ENCODE results near the gene CAMK1D. TPM values are rescaled to one million over a fixed set of nuclear protein-coding genes. Genes with fewer than 3 reads are reported as not detected.

CAMK1D gene
- total RNA-seq, 1 experiment from 2014 or later = 0.52 TPM

- no peak for DNase-seq (ENCODE audit: low read depth)
These were observed 492.1 kb downstream of the CAMK1D start for GRCh38 chr10:12841426-12841825.

DNA sequence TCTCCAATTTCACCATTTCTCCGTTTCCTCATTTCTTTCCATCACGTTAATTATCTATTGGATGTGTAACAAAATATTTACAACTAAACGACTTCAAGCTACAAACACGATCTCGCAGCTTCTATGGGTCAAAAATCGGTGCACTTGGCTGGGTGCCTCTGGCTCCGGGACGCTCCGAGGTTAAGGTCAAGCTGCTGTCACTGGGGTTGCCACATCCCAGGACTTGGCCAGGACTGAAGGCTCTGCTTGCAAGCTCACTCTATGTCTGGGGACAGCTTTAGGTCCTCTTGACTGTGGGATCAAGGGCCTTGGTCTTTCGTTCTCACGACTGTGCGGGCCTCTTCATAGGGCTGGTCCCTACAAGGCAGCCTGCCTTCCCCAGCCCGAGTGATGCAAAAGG, 492.5 kb downstream of the CAMK1D start:
- DNase-seq (ENCODE audit: low read depth) = no peak

GRCh38 chr10:12842310-12842709, 493.0 kb downstream of the CAMK1D start:
- no peak for DNase-seq (ENCODE audit: low read depth)

DNA sequence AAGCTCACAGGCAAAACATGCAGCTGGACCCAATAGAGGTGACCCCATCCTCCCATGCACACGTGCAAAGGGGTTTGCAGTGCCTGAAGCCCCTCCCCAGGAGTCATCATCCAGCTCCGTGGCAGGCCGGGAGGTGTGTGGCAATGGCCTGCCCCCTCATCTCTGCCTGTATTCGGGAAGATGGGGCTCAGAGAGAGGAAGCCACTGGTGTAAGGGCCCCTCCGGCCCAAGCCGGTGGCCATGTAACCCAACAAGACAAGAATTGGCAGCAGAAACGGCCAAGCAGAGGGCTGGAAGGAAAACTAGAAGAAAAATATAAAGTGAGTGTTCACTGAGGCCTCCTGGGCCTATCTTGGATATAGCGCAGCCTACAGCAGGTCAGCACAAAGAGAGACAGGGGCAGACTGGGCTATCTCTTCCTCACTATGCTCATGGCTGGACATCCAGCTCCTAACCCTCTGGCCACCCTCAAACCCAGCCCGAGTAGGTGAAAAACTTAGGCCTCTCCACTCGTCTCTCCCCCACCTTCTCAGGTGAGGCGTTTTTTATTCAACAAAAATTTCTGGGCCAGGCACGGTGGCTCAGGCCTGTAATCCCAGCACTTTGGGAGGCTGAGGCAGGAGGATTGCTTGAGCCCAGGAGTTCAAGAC, 494.1 kb downstream of the CAMK1D start:
- no peak for DNase-seq (ENCODE audit: low read depth)

DNA sequence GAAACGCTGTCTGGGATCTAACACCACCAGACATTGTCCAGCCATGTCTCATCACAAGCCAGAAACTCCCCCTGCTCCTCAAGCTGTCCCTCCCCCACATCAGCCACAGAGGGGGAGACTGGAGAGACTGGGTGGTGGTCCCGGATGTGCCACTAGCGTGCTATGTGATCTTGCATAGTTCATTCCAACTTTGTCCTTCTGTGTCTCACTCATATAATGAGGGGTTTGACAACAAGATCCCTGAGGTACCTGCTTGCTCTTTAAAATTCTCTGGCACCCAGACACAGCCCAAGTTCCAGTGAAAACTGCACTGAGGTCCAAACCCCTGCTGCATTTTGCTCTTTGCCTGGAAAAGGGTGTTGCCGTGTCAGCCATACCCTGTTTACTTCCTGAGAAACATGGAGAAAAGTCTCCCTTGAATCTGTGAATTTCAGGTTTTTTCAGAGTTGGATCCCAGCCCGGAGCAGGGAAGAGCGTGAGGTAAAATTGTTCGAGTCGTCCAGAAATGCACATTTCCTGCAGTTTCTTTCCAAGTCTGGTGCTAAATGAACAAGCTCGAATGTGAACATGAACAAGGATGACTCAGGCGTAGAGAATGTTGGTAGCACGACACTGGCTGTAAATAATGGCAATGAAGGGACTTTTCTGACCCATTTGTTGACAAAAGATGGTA, 495.6 kb downstream of the CAMK1D start:
- peak; percentile 54 for DNase-seq (ENCODE audit: low read depth)

- no peak for DNase-seq (ENCODE audit: low read depth)
These were observed 497.4 kb downstream of the CAMK1D start for GRCh38 chr10:12846718-12847117.

DNA sequence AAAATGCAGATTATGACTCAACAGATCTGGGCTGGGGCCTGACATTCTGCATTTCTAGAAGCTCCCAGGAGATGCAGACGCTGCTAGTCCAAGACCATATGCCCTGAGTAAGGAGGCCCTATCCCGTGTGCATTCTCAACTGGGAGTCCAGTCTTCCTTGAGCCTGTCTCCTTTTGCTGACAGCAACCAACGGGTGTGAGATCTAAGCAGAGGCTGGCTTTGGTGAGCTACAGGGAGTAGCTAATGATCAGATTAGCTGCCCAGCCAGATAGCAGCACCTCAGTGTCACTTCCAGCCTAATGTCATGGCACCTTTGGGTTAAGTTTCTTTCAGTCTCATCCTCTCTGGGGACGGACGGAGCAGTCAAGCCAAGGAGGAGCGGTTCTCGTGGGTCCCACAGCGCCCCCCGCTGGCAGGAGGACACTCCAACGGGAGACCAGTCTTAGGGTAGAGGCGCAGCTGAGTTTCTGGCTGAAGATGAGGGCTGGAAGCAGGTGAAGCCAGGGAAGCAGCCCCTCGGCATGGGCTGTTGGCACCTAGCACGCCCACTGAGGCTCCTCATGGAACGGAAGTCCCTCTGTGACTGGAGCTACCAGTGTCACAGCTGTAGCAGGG, 498.1 kb downstream of the CAMK1D start:
- DNase-seq (ENCODE audit: low read depth) = no peak

DNA sequence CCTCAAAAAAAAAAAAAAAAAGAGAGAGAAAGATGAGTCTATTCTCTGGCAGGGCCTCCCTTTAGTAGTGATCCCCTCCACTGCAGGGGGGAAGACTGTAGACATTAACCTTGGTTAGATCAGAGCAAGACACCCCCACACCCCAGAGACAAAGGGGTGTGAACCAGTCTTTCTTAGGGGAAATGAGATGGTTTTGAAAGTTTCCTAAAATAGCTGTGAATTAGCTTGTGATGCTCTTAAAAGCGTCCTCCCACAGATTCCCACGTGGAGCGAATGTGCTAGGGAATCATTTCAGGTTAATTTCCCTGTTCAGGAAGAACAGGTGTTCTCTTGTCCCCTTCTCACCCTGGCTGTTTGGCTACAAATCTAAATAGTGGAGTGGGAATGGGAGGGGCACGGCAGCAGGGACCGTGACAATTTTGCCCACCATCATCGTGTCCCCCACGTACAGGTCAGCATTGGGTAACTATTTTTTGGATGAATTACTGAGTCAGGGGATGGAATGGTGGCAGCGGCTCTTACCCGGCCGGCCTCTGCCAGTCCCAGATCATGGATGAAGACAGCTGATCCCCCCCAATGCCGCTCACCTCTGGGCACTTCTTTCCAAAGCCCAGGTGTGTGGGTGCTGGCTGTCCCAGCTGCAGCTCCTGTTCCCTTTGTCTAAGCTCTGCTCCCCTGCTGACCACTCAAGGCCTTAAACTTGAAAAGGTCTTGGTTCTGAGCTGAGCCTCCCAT, 499.3 kb downstream of the CAMK1D start:
- DNase-seq (ENCODE audit: low read depth) = no peak

DNA sequence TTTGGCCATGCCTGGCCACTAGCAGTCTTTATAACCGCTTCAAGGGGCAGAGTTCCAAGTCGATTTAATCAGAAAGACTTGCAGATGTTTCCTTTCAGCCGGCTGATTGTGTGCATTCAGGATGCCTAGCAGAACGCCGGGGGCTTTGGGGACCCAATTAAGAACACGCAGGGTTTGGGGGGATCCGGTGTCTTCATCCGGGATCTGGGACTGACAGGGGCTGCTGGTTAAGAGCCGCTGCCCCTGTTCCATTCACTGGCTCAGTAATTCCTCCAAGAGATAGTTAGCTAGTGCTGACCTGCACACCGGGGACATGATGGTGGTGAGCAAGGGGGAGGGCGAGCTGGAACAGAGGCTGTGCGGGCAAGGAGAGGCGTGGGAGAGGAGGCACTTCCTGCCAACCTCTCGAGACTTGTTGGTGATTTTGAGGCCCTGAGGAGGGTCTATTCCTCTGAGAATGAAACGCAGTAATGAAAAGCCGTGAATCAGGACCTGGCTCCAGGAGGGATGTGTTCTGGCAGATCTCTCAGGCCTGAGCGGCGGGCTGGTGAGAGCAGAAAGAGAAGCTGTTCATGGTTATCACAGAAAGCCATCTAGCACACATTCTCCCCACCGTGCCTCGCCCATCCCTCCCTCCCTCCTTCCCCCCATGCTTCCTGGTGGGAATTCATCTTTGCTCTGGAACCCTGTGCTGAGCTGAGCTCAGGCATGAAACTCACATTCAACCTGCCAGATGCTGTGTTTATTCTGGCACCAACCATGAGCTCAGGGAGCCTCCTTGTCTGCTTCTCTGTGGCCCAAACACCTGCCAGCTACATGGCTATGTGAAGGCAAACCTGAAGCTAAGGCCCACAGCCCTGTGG, 500.2 kb downstream of the CAMK1D start:
- DNase-seq (ENCODE audit: low read depth) = no peak

DNA sequence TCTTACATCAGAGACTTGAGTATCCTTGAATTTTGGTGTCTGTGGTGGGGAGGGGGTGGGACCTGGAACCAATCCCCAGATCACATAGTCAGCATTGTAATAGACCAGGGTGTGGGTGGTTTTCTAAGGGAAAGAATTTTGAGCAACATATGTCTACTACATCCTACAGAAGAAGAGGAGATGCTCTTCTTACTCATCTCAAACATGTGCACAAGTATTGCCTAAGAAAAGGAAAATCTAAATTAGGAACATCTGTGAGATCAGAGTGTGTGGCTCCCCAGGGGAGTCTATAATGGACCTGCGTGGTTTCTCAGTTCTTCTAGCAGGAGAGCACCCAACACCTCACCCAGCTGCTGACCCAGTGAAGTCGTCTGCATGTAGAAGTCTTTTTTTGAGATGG, 503.3 kb downstream of the CAMK1D start:
- DNase-seq (ENCODE audit: low read depth) = no peak

GRCh38 chr10:12854988-12855387, 505.6 kb downstream of the CAMK1D start:
- no peak for DNase-seq (ENCODE audit: low read depth)

- no peak for DNase-seq (ENCODE audit: low read depth)
These were observed 513.1 kb downstream of the CAMK1D start for GRCh38 chr10:12862459-12862858.

- DNase-seq (ENCODE audit: low read depth) = peak; percentile 16
These were observed 516.2 kb downstream of the CAMK1D start for GRCh38 chr10:12865515-12865914.

DNA sequence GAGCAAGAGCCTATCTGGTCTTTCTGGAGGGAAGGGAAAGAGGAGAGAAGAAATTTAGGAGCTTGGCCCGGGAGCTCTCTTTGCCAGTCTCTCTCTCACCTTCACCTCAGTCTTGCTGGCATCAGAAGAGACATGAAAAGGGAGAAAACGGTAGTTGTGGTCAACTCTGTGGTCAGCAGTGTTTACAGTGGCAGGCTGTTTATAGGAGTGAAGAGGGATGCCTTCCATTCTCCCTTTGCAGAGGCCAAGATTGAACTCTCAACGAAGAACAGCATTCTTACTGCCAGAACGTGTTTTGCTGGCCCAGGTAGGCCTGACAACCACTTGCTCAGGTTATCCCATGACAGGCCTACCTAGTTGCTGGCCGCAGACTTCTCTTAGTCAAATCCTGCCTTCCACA, 518.9 kb downstream of the CAMK1D start:
- no peak for DNase-seq (ENCODE audit: low read depth)

DNA sequence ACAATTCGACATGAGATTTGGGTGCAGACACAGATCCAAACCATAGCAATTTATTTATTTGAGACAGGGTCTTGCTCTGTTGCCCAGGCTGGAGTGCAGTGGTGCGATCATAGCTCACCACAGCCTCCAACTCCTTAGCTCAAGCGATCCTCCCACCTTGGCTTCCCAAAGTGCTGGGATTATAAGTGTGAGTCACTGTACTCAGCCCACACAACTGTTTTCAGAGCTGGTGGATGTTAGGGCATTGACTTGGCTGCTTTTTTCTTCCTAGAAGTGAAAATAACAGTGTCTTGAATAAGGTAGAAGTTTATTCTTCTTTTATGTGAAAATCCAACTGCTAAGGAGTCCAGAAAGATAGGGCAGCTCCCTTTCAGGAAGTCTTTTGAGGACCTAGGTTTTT, 520.1 kb downstream of the CAMK1D start:
- DNase-seq (ENCODE audit: low read depth) = no peak

GRCh38 chr10:12872577-12872976, 523.2 kb downstream of the CAMK1D start:
- no peak for DNase-seq (ENCODE audit: low read depth)

- no peak for DNase-seq (ENCODE audit: low read depth)
These were observed 523.8 kb downstream of the CAMK1D start for GRCh38 chr10:12873172-12873571.

- no peak for DNase-seq (ENCODE audit: low read depth)
These were observed 525.2 kb downstream of the CAMK1D start for GRCh38 chr10:12874501-12874900.

- DNase-seq (ENCODE audit: low read depth) = no peak
These were observed 525.8 kb downstream of the CAMK1D start for GRCh38 chr10:12875100-12875499.

GRCh38 chr10:12876266-12876665, 526.9 kb downstream of the CAMK1D start:
- DNase-seq (ENCODE audit: low read depth) = no peak

- no peak for DNase-seq (ENCODE audit: low read depth)
These were observed 527.8 kb downstream of the CAMK1D start for GRCh38 chr10:12877150-12877549.
